Transverse colon (tissue), 4 donors: Measurements from ENCODE around the gene BCO1.

Source experiments
- POLR2A ChIP-seq: fragments of 450-650 bp; IDR thresholded peaks from one replicate; pipeline ENCODE4 v1.6.1; 2016; ENCODE audit warnings: antibody characterized with exemption, mild to moderate bottlenecking, moderate library complexity
- POLR2AphosphoS5 ChIP-seq, 3 donors: sonication (generic); formaldehyde crosslinking; IDR thresholded peaks; one replicate each; pipeline ENCODE4 v1.6.1; 2016; ENCODE audit warnings: antibody characterized with exemption in 3 of 3
- TF ChIP-seq, protein P1 (sequence below), 5 experiments: fragments of 200-600 bp in 3 of 5; fragments of 450-650 bp in 2 of 5; sonication (generic) in 3 of 5; IDR thresholded peaks; 1 replicate in 2 of 5; 2 replicates in 3 of 5; pipeline ENCODE4 v1.5.1; 2016 to 2017; ENCODE audit warnings: antibody characterized with exemption in 5 of 5, inconsistent platforms in 3 of 5, mild to moderate bottlenecking in 2 of 5, moderate library complexity in 1 of 5

DNA sequence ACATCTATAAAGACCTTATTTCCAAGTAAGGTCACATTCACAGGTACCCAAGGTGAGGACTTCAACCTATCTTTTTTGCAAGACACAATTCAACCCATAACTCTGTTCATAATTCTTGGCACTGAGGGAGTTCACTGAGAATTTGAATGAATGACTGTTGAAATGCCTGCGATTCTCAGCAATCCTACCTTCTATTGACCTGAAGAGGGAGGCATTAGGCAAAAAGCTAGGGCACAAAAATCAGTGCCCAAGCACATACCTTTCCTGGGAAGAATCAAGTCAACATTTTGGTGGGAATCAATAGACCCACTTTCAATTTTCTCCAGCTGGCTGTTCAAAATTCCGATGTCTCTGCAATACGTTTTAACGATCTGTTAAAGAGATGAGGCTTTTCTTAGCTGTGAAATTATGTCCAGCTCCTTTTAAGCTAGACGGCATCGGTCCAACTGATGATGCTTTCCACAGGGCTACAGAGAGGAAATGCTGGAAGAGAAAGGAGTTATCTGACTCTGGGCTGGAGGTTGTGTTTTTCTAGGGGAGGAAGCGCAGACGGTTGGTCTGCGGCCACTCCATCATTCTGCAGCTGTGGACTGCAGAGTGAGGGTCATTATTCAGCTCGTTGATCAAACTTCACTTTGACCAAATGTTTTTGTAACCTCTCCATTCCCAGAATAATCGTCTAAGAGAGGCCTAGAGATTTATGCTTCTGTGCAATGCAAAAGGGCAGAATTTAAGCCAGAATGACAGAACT, 25.2 kb downstream of the BCO1 start:
- TF ChIP-seq, protein P1, sequence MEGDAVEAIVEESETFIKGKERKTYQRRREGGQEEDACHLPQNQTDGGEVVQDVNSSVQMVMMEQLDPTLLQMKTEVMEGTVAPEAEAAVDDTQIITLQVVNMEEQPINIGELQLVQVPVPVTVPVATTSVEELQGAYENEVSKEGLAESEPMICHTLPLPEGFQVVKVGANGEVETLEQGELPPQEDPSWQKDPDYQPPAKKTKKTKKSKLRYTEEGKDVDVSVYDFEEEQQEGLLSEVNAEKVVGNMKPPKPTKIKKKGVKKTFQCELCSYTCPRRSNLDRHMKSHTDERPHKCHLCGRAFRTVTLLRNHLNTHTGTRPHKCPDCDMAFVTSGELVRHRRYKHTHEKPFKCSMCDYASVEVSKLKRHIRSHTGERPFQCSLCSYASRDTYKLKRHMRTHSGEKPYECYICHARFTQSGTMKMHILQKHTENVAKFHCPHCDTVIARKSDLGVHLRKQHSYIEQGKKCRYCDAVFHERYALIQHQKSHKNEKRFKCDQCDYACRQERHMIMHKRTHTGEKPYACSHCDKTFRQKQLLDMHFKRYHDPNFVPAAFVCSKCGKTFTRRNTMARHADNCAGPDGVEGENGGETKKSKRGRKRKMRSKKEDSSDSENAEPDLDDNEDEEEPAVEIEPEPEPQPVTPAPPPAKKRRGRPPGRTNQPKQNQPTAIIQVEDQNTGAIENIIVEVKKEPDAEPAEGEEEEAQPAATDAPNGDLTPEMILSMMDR (IDR thresholded peaks at IDR 0.05) = peak in 2 of 5 experiments; percentile 17 to 31
- TF ChIP-seq POLR2A = no peak
- no peak for TF ChIP-seq POLR2AphosphoS5 (IDR thresholded peaks at IDR 0.05)
